ENCODE data around the gene POSTN.
"Not testable (repeated sequence)": the region's sequence is repeated elsewhere in the genome, so short reads cannot be mapped to it uniquely, and the experiment has no call there.

The POSTN gene

GRCh38 chr13:37597477-37598025 is 1.0 kb downstream of the POSTN start:
- DNase-seq (ENCODE audit: low spot score): no peak

GRCh38 chr13:37596805-37597204 is 1.8 kb downstream of the POSTN start:
- no peak for DNase-seq (ENCODE audit: low spot score)

- no peak for DNase-seq (ENCODE audit: low spot score)
Measured at GRCh38 chr13:37595162-37595561, 3.4 kb downstream of the POSTN start.

GRCh38 chr13:37594550-37594949 is 4.0 kb downstream of the POSTN start:
- no peak for DNase-seq (ENCODE audit: low spot score)

GRCh38 chr13:37589381-37589780 is 9.2 kb downstream of the POSTN start:
- DNase-seq (ENCODE audit: low spot score): not testable (repeated sequence)

- no peak for DNase-seq (ENCODE audit: low spot score)
Measured at GRCh38 chr13:37587236-37587635, 11.3 kb downstream of the POSTN start.

- no peak for DNase-seq (ENCODE audit: low spot score)
Measured at GRCh38 chr13:37586164-37586563, 12.4 kb downstream of the POSTN start.

GRCh38 chr13:37585541-37585940 is 13.0 kb downstream of the POSTN start:
- DNase-seq (ENCODE audit: low spot score): no peak

GRCh38 chr13:37576601-37577000 is 22.0 kb downstream of the POSTN start:
- DNase-seq (ENCODE audit: low spot score): no peak

GRCh38 chr13:37565425-37565824 is 33.1 kb downstream of the POSTN start:
- no peak for DNase-seq (ENCODE audit: low spot score)

- DNase-seq (ENCODE audit: low spot score): no peak
Measured at GRCh38 chr13:37561031-37561430, 37.5 kb downstream of the POSTN start.

GRCh38 chr13:37560526-37560925 is 38.0 kb downstream of the POSTN start:
- no peak for DNase-seq (ENCODE audit: low spot score)

- DNase-seq (ENCODE audit: low spot score): not testable (repeated sequence)
Measured at GRCh38 chr13:37558766-37559165, 39.8 kb downstream of the POSTN start.

GRCh38 chr13:37546087-37546486 is 52.5 kb downstream of the POSTN start:
- DNase-seq (ENCODE audit: low spot score): no peak

GRCh38 chr13:37544995-37545394 is 53.6 kb downstream of the POSTN start:
- DNase-seq (ENCODE audit: low spot score): no peak

GRCh38 chr13:37539976-37540605 is 58.5 kb downstream of the POSTN start:
- DNase-seq (ENCODE audit: low spot score): no peak

GRCh38 chr13:37539170-37539569 is 59.4 kb downstream of the POSTN start:
- DNase-seq (ENCODE audit: low spot score): no peak

GRCh38 chr13:37535501-37535900 is 63.1 kb downstream of the POSTN start:
- DNase-seq (ENCODE audit: low spot score): no peak

- DNase-seq (ENCODE audit: low spot score): no peak
Measured at GRCh38 chr13:37534676-37535075, 63.9 kb downstream of the POSTN start.

- DNase-seq (ENCODE audit: low spot score): no peak
Measured at GRCh38 chr13:37534181-37534580, 64.4 kb downstream of the POSTN start.

- no peak for DNase-seq (ENCODE audit: low spot score)
Measured at GRCh38 chr13:37531049-37531448, 67.5 kb downstream of the POSTN start.

GRCh38 chr13:37529751-37530385 is 68.7 kb downstream of the POSTN start:
- no peak for DNase-seq (ENCODE audit: low spot score)

GRCh38 chr13:37526710-37527473 is 71.7 kb downstream of the POSTN start:
- no peak for DNase-seq (ENCODE audit: low spot score)

All from kidney capillary endothelial cell (primary cell).